GM12801 (cell line): ENCODE data around the gene STARD5.

Experiments
- TF ChIP-seq, protein P1 (sequence below): IDR thresholded peaks from one replicate; pipeline ENCODE4 v1.5.1; 2011; ENCODE audit warnings: control low read depth; ENCODE audit not compliant: insufficient read length; ENCODE audit errors: extremely low read depth

Gene STARD5

DNA sequence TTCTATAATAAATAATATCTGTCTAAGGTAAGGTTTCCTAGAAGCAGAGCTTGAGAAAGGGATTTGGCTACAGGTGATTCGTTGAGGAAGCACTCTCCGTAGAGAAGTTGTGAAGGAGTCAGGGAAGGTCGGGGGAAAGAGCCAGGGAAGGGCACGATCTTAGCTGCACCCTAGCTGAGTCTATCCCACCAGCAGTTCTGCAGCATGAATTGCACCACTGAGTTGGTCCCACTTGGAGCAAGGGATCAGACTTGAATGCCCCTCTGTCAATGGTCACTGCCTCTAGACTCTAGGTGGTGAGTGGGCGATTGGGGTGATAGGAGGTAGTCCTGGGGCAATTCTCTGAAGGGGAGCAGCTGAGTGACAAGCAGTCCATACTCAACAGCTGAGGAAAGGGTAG is 36.5 kb upstream of the STARD5 start:
- TF ChIP-seq, protein P1, sequence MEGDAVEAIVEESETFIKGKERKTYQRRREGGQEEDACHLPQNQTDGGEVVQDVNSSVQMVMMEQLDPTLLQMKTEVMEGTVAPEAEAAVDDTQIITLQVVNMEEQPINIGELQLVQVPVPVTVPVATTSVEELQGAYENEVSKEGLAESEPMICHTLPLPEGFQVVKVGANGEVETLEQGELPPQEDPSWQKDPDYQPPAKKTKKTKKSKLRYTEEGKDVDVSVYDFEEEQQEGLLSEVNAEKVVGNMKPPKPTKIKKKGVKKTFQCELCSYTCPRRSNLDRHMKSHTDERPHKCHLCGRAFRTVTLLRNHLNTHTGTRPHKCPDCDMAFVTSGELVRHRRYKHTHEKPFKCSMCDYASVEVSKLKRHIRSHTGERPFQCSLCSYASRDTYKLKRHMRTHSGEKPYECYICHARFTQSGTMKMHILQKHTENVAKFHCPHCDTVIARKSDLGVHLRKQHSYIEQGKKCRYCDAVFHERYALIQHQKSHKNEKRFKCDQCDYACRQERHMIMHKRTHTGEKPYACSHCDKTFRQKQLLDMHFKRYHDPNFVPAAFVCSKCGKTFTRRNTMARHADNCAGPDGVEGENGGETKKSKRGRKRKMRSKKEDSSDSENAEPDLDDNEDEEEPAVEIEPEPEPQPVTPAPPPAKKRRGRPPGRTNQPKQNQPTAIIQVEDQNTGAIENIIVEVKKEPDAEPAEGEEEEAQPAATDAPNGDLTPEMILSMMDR, result no peak

DNA sequence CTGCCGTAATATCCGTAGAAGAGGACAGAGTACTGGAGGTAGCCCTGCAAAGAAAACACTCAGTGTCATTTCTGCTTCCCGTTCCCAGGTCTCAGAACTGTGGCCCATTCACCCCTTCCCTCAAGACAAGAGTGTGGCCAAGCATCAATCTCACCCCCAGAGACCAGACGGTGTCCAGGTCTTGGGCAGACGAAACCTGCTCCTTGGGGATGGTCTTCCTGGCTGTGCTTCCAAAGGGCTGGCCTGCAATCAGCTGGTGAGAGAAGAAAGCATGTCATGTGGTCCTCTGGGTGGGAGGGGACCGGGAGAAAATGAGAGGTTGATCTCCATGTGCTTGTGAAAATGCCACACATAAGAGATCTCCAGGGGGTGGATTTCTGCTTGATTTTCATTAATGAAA is 34.3 kb upstream of the STARD5 start:
- TF ChIP-seq, protein P1, result no peak

DNA sequence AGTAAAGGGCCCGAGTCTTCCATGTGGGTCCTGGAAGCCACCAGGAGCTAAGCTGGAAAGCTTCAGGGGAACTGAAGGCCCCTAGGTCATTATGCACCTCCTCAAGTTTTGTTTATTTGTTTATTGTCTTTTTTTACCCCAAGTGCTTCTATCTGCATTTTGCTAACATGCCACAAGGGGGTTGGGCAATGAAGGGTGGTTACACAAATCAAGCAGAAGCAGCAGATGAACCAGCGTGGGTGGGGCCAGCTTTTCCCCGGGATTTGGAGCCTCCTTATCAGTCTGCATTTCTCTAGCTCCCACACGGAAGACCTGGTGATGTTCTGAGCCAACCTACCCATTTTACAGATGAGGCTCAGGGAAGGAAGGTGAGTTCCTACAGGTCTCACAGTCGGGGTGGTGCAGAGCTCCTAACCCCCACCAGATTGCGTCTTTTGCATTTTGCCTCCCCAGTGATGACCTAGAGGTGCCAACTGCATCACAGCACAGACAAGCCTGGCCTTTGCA is 33.3 kb upstream of the STARD5 start:
- TF ChIP-seq, protein P1, result no peak

DNA sequence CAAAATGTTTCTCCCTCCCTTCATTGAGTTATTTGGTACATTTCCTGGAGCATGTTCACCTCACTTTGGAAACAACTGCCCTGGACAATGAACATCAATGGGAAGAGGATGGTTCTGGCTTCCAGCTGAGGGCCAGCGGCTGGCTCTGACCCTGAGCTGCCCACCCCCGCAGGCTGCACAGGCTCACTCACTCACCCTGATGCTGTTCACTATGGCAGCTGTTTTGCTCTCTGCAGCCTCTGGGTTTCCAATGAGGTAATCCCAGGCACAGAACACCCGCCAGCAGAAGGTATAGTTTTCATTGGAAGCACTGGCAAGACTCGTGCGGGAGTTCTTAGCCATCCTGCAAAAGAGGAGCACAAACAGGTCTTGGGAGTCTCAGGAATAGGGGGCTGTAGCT is 32.3 kb upstream of the STARD5 start:
- TF ChIP-seq, protein P1, result no peak

DNA sequence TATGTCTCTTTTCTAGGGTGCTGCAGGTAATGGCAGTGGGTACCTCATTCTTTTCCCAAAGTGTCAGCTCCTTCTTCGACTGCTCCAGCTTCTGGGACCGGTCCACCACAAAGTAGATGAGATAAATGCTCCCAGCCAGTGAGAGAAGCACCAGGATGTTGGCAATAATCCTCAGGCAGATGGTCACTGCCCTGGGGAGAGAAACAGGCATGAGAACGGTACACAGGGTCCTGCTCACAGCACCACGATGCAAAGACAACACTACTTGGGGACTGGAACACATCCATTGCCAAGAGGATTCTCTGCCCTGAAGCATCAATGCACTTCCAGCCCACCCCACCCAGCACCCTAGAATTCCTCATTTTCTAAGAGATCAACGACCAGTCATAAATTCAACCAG is 27.7 kb upstream of the STARD5 start:
- TF ChIP-seq, protein P1, result no peak

GRCh38 chr15:81349271-81349670 is 25.3 kb upstream of the STARD5 start:
- TF ChIP-seq, protein P1, result no peak

DNA sequence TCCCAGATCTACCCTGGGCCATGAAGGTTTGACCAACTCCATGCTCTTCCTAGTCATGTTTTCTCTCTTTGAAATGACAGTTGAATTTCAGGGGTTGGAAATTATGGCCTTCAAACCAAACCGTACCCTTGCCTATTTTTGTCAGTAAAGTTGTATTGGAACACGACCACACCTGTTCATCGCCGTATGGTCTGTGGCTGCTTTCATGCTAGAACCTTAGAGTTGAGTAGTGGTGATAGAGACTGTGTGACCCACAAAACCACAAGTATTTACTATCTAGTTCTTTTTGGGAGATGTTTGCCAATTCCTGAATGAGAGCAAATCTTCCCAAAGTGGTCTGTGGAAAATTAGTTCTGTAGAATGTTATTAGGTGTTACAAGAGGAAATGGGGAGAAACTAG is 24.0 kb upstream of the STARD5 start:
- TF ChIP-seq, protein P1, result no peak

DNA sequence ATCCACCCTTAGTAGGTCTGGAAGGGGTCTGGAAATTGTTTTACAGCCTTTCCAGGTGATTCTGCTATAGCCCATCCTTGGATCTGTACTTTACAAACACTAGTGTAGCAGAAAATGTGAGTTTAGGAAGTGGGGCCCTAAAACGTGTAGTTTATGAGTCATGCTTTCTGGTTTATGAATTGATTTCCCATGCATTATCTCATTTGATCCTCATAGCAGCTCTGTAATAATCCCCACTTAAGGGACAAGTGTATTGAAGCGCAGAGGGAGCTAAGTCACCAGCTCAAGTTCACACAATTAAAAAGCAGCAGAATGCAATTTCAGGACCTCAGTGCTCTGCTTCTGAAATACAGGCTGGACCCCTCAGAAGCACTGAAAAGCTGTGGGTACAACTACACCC is 22.7 kb upstream of the STARD5 start:
- TF ChIP-seq, protein P1, result no peak
